Heart left ventricle (tissue), 16 donors: Measurements from ENCODE around the gene PHF1. TPM values are rescaled to one million over a fixed set of nuclear protein-coding genes. Genes with fewer than 3 reads are reported as not detected.
A peak's percentile ranks its signal among the peaks of the same experiment; 100 is the strongest.

Source experiments
- ATAC-seq, 4 donors: fragments of 200-7000 bp; cut with Tn5 transposase; one replicate each; pipeline ENCODE4 v1.9.1; 2020 to 2022; ENCODE audit warnings: moderate library complexity in 4 of 4, mild to moderate bottlenecking in 3 of 4, moderate number of reproducible peaks in 1 of 4
- DNase-seq, 5 donors: peaks; one replicate each; pipeline ENCODE4 v3.0.0-alpha.2; 2020
- H3K27ac ChIP-seq, 12 donors: fragments of 200-600 bp; sonication (generic) in 4 of 12; one replicate each; pipeline versions ENCODE4 v1.5.0 to v1.8.0; 2016 to 2022; ENCODE audit warnings: mild to moderate bottlenecking in 2 of 12
- H3K27me3 ChIP-seq, 9 donors: fragments of 200-600 bp; sonication (generic) in 2 of 9; one replicate each; pipeline versions ENCODE4 v1.5.1 to v1.8.0; 2016 to 2022; ENCODE audit warnings: mild to moderate bottlenecking in 3 of 9
- H3K36me3 ChIP-seq, 9 donors: fragments of 200-600 bp; sonication (generic) in 2 of 9; one replicate each; pipeline versions ENCODE4 v1.5.0 to v1.8.0; 2018 to 2022; ENCODE audit warnings: mild to moderate bottlenecking in 2 of 9
- H3K4me1 ChIP-seq, 12 donors: fragments of 200-600 bp; sonication (generic) in 4 of 12; one replicate each; pipeline versions ENCODE4 v1.5.0 to v1.8.0; 2016 to 2022; ENCODE audit warnings: mild to moderate bottlenecking in 3 of 12
- H3K4me3 ChIP-seq, 12 donors: fragments of 200-600 bp; sonication (generic) in 4 of 12; one replicate each; pipeline versions ENCODE4 v1.5.0 to v1.8.0; 2017 to 2022; ENCODE audit warnings: mild to moderate bottlenecking in 9 of 12, moderate library complexity in 4 of 12
- H3K9me3 ChIP-seq, 12 donors: fragments of 200-600 bp; sonication (generic) in 4 of 12; one replicate each; pipeline versions ENCODE4 v1.5.0 to v1.8.0; 2016 to 2022; ENCODE audit warnings: mild to moderate bottlenecking in 1 of 12
- POLR2A ChIP-seq, 2 donors: fragments of 450-650 bp; IDR thresholded peaks; one replicate each; pipeline ENCODE4 v1.6.1; 2017; ENCODE audit warnings: antibody characterized with exemption in 2 of 2, mild to moderate bottlenecking in 2 of 2, moderate library complexity in 2 of 2
- WGBS, 4 donors: extraction: QIAGEN DNeasy Blood & Tissue Kit in 2 of 4; methylation state at CpG; one replicate each; pipeline versions ENCODE4 v1.1.5 to v1.1.7; 2013 to 2018; 5-methylcytosine and 5-hydroxymethylcytosine counted together
- intact Hi-C, 10 donors: fragments of 100-400 bp; cut with DNase I; formaldehyde crosslinking; loops; one replicate each; pipeline versions ENCODE4 v1.11.1 to v1.14.2; 2022
- polyA plus RNA-seq, 2 donors: library from polyadenylated mRNA; stranded (reverse); fragments of 200-250 nt; gene quantifications; one replicate each; pipeline ENCODE4 v1.2.3, GENCODE V29; 2013
- total RNA-seq, 9 donors: library from RNA; depleted of rRNA in 2 of 9; stranded (reverse); fragments of >200 nt in 2 of 9; fragmentation: NEBNext Ultra II Directional in 3 of 9; extraction: Animal tissue kit (Norgen Biotek cat#: 25700) in 3 of 9; gene quantifications; one replicate each; pipeline versions ENCODE4 v1.1.0 to v1.2.4, GENCODE V29; 2016 to 2023
- TF ChIP-seq, protein P1 (sequence below), 12 donors: fragments of 200-600 bp; sonication (generic) in 4 of 12; IDR thresholded peaks; one replicate each; pipeline versions ENCODE4 v1.5.0 to v1.8.0; 2018 to 2022; ENCODE audit warnings: antibody characterized with exemption in 12 of 12, mild to moderate bottlenecking in 5 of 12
- donor health status: ischemic (EF 13 %, LVEDD 7.1; RV severe dilation, severe dysfunction).
- donor health status: healthy with polysubstance abuse.
- donor health status: DM: no; HTN: yes; CAD: no.
- donor health status: DM: no; HTN: no; CAD: no.
- donor health status: ischemic (EF 25% LVEDD 6.9; RV normal size, moderate dysfunction).
- donor health status: ischemic (EF 25% LVEDD 5.7; RV mildly dilated, moderate dysfunction).
- donor health status: healthy.
- donor health status: DM: yes; HTN: yes; CAD: no.
- donor health status: ischemic (EF 35%, LVEDD 5.7; RV mildly dilated, moderate dysfunction).
- donor health status: nonischemic (EF 11% LVEDD 7.7; RV severe dilation, severe dysfunction).
- donor health status: DM: yes; HTN: yes; CAD: no.
- donor health status: PGD.
- donor health status: ischemic (EF 29% LVEDD 5.4; RV normal size, mild dysfunction).
- donor health status: nonischemic (EF 23%, LVEDD 6.1; RV moderate dilation, normal function).

PHF1 gene
- total and polyA plus RNA-seq, 11 donors: 43.0 to 82.1 (median 50.0) TPM

- Histone ChIP-seq H3K27me3 (no peaks in the 10 kb centered on the region), H3K36me3 (peaks cover 0 to 28% (median 25%) of the 10 kb centered on the region in 9 donors), H3K4me3 (no peak overlapping the region), H3K4me1 (peaks cover 0 to 56% (median 34%) of the 10 kb centered on the region in 12 donors), H3K27ac (peak overlapping the region in 4 of 12 donors; percentile 71 to 83 (median 73)), H3K9me3 (no peaks in the 10 kb centered on the region)
- no peak for ATAC-seq
- 68 to 89% (median 85%) methylated on average over 10 of the region's 10 CpGs for WGBS, 4 donors
- TF ChIP-seq POLR2A (IDR thresholded peaks at IDR 0.05): no peak
- TF ChIP-seq, protein P1, sequence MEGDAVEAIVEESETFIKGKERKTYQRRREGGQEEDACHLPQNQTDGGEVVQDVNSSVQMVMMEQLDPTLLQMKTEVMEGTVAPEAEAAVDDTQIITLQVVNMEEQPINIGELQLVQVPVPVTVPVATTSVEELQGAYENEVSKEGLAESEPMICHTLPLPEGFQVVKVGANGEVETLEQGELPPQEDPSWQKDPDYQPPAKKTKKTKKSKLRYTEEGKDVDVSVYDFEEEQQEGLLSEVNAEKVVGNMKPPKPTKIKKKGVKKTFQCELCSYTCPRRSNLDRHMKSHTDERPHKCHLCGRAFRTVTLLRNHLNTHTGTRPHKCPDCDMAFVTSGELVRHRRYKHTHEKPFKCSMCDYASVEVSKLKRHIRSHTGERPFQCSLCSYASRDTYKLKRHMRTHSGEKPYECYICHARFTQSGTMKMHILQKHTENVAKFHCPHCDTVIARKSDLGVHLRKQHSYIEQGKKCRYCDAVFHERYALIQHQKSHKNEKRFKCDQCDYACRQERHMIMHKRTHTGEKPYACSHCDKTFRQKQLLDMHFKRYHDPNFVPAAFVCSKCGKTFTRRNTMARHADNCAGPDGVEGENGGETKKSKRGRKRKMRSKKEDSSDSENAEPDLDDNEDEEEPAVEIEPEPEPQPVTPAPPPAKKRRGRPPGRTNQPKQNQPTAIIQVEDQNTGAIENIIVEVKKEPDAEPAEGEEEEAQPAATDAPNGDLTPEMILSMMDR (IDR thresholded peaks at IDR 0.05): no peak
- DNase-seq: peak in 1 of 5 donors; percentile 21
- intact Hi-C loops: no loop called here
These were observed 21.7 kb downstream of the PHF1 start for GRCh38 chr6:33432546-33432945.

- peak in 1 of 5 donors; percentile 14 for DNase-seq
- no peaks in the 10 kb centered on the region for H3K27me3 ChIP-seq
- peaks cover 0 to 56% (median 34%) of the 10 kb centered on the region in 12 donors for H3K4me1 ChIP-seq
- TF ChIP-seq POLR2A (IDR thresholded peaks at IDR 0.05): no peak
- TF ChIP-seq, protein P1 (IDR thresholded peaks at IDR 0.05): no peak
- ATAC-seq: peak in 3 of 4 donors; percentile 1 to 3 (median 2)
- peak overlapping the region in 8 of 12 donors; percentile 38 to 83 (median 71) for H3K27ac ChIP-seq
- H3K9me3 ChIP-seq: no peaks in the 10 kb centered on the region
- H3K36me3 ChIP-seq: peaks cover 0 to 33% (median 30%) of the 10 kb centered on the region in 9 donors
- 95 to 100% (median 96%) methylated on average over 1 of the region's 1 CpG for WGBS, 4 donors
- intact Hi-C loops: no loop called here
- no peak overlapping the region for H3K4me3 ChIP-seq
These were observed 22.3 kb downstream of the PHF1 start for GRCh38 chr6:33433001-33433543.

GRCh38 chr6:33433544-33434191, 22.9 kb downstream of the PHF1 start:
- no peaks in the 10 kb centered on the region for H3K9me3 ChIP-seq
- no peak for TF ChIP-seq POLR2A (IDR thresholded peaks at IDR 0.05)
- TF ChIP-seq, protein P1 (IDR thresholded peaks at IDR 0.05): no peak
- peaks cover 0 to 39% (median 36%) of the 10 kb centered on the region in 9 donors for H3K36me3 ChIP-seq
- DNase-seq (peak in 4 of 5 donors; percentile 37 to 72 (median 64)), ATAC-seq (peak; percentile 70 to 86 (median 81))
- H3K27me3 ChIP-seq: no peaks in the 10 kb centered on the region
- H3K4me3 ChIP-seq: peak overlapping the region in 1 of 12 donors; percentile 20
- intact Hi-C loops: no loop called here
- peaks cover 0 to 50% (median 28%) of the 10 kb centered on the region in 12 donors for H3K4me1 ChIP-seq
- 15 to 35% (median 20%) methylated on average over 11 to 17 of the region's 17 CpGs for WGBS, 4 donors
- H3K27ac ChIP-seq: peak overlapping the region in 8 of 12 donors; percentile 38 to 83 (median 71)

DNA sequence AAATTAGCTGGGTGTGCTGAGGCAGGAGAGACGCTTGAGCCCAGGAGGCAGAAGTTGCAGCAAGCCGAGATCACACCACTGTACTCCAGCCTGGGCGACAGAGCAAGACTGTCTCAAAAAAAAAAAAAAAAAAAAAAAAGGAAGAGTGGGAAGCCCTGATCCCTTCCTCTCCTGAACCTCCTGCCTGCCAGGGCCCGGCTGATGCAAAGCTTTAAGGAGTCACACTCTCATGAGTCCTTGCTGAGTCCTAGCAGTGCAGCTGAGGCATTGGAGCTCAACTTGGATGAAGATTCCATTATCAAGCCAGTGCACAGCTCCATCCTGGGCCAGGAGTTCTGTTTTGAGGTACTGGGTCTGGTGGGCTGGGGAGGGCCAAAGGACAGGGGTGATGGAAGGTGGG, 24.1 kb downstream of the PHF1 start:
- WGBS, 4 donors: 85 to 93% (median 90%) methylated on average over 4 of the region's 4 CpGs
- peaks cover 0 to 39% (median 19%) of the 10 kb centered on the region in 12 donors for H3K4me1 ChIP-seq
- intact Hi-C loops: no loop called here
- no peaks in the 10 kb centered on the region for H3K27me3 ChIP-seq
- H3K9me3 ChIP-seq: no peaks in the 10 kb centered on the region
- no peak overlapping the region for H3K4me3 ChIP-seq
- no peak for ATAC-seq
- H3K36me3 ChIP-seq: peaks cover 0 to 44% (median 40%) of the 10 kb centered on the region in 9 donors
- no peak for TF ChIP-seq POLR2A (IDR thresholded peaks at IDR 0.05)
- TF ChIP-seq, protein P1 (IDR thresholded peaks at IDR 0.05): no peak
- DNase-seq: no peak
- H3K27ac ChIP-seq: no peak overlapping the region
